A549 (cell line): ENCODE results near the gene MIXL1. TPM values are rescaled to one million over a fixed set of nuclear protein-coding genes. Genes with fewer than 3 reads are reported as not detected.

ENCODE experiments used
- ATAC-seq, 2 experiments: fragments of 200-7000 bp in 1 of 2; fragments of >200 bp in 1 of 2; cut with Nextera tagmentation in 1 of 2; cut with Tn5 transposase in 1 of 2; 3 replicates each; pipeline versions ENCODE4 v1.8.0 to v1.9.1; 2018 to 2020; ENCODE audit warnings: mild to moderate bottlenecking in 1 of 2, moderate library complexity in 1 of 2
- CTCF ChIA-PET: fragments of 300-600 bp; sonication (Branson Sonifier 250); formaldehyde crosslinking; extraction: SDS; loops from one replicate; lab custom pipeline; 2021; ENCODE audit warnings: antibody characterized with exemption, inconsistent platforms; lab: Yijun Ruan, JAX
- POLR2A ChIA-PET: fragments of 350-600 bp; formaldehyde crosslinking; extraction: SDS; loops from one replicate; lab custom pipeline; 2021; ENCODE audit warnings: antibody characterized with exemption, inconsistent platforms; lab: Yijun Ruan, JAX
- DNase-seq, 2 experiments: peaks; one replicate each; pipeline versions ENCODE4 v3.0.0 to v3.0.0-alpha.2; 2011 to 2016; ENCODE audit warnings: low read depth in 1 of 2, low spot score in 1 of 2
- FAIRE-seq: peaks from 2 replicates; lab custom pipeline; 2011; peaks lifted over from hg19 to GRCh38; lab: Jason Lieb, UNC
- H3K27ac ChIP-seq, 2 experiments: fragments of >200 bp; sonication (Bioruptor Twin); formaldehyde crosslinking; 3 replicates each; pipeline ENCODE4 v1.5.1; 2016 to 2017
- H3K4me1 ChIP-seq: fragments of >200 bp; sonication (Bioruptor Twin); formaldehyde crosslinking; 3 replicates; pipeline ENCODE4 v1.6.1; 2016
- H3K4me2 ChIP-seq: fragments of >200 bp; sonication (Bioruptor Twin); formaldehyde crosslinking; 3 replicates; pipeline ENCODE4 v1.6.1; 2016
- H3K4me3 ChIP-seq: fragments of >200 bp; sonication (Bioruptor Twin); formaldehyde crosslinking; 3 replicates; pipeline ENCODE4 v1.5.1; 2016
- H3K9me3 ChIP-seq: fragments of >200 bp; sonication (Bioruptor Twin); formaldehyde crosslinking; 3 replicates; pipeline ENCODE4 v1.6.1; 2016
- BHLHE40 ChIP-seq: IDR thresholded peaks from 2 replicates; pipeline ENCODE4 v1.6.1; 2012; ENCODE audit warnings: low read depth, low read length, inconsistent platforms
- CEBPB ChIP-seq, 2 experiments: fragments of >200 bp in 1 of 2; sonication (Bioruptor Twin) in 1 of 2; formaldehyde crosslinking in 1 of 2; IDR thresholded peaks; 2 replicates each; pipeline ENCODE4 v1.6.1; 2012 to 2016
- EHMT2 ChIP-seq: fragments of 200-600 bp; sonication (generic); IDR thresholded peaks from 2 replicates; pipeline ENCODE4 v1.6.1; 2016; ENCODE audit warnings: antibody characterized with exemption, low read depth, mild to moderate bottlenecking, moderate library complexity
- ESRRA ChIP-seq: fragments of 150-350 bp; IDR thresholded peaks from 2 replicates; pipeline ENCODE4 v1.6.1; 2014; ENCODE audit warnings: mild to moderate bottlenecking, low read length, borderline replicate concordance
- HDAC2 ChIP-seq: fragments of 200-600 bp; sonication (generic); IDR thresholded peaks from 2 replicates; pipeline ENCODE4 v1.6.1; 2016
- HOXA7 ChIP-seq: fragments of 250-450 bp; sonication (Bioruptor Pico); IDR thresholded peaks from 2 replicates; pipeline ENCODE4 v1.5.0; 2020; ENCODE audit warnings: mild to moderate bottlenecking, moderate library complexity
- JUNB ChIP-seq: fragments of >200 bp; sonication (Bioruptor Twin); formaldehyde crosslinking; IDR thresholded peaks from 2 replicates; pipeline ENCODE4 v1.6.1; 2016
- PHF8 ChIP-seq: fragments of 200-600 bp; sonication (generic); IDR thresholded peaks from 2 replicates; pipeline ENCODE4 v1.6.1; 2016; ENCODE audit warnings: low read depth, mild to moderate bottlenecking, antibody characterized with exemption, moderate library complexity, borderline replicate concordance
- POLR2A ChIP-seq: IDR thresholded peaks from 2 replicates; pipeline ENCODE4 v1.6.1; 2012; ENCODE audit warnings: mild to moderate bottlenecking, low read length
- RAD21 ChIP-seq, 2 experiments: fragments of >200 bp in 1 of 2; sonication (Bioruptor Twin) in 1 of 2; formaldehyde crosslinking in 1 of 2; IDR thresholded peaks in 1 of 2; conservative IDR thresholded peaks in 1 of 2; 2 replicates in 1 of 2; 3 replicates in 1 of 2; pipeline ENCODE4 v1.6.1; 2012 to 2018; ENCODE audit warnings: inconsistent platforms in 1 of 2
- RFX5 ChIP-seq: fragments of 450-650 bp; IDR thresholded peaks from 2 replicates; pipeline ENCODE4 v1.7.1; 2014; ENCODE audit warnings: antibody characterized with exemption, mild to moderate bottlenecking, moderate library complexity
- RNF2 ChIP-seq: fragments of 200-600 bp; sonication (generic); IDR thresholded peaks from 2 replicates; pipeline ENCODE4 v1.6.1; 2016; ENCODE audit warnings: low read depth, mild to moderate bottlenecking, antibody characterized with exemption, moderate library complexity, borderline replicate concordance
- SMC3 ChIP-seq: fragments of >200 bp; sonication (Bioruptor Twin); formaldehyde crosslinking; IDR thresholded peaks from 3 replicates; pipeline ENCODE4 v1.6.1; 2018; ENCODE audit warnings: inconsistent platforms
- TFCP2L1 ChIP-seq: fragments of 250-450 bp; sonication (Bioruptor Pico); IDR thresholded peaks from 2 replicates; pipeline ENCODE4 v1.5.0; 2021; ENCODE audit warnings: mild to moderate bottlenecking
- TP53 ChIP-seq: fragments of 250-450 bp; sonication (Bioruptor Pico); IDR thresholded peaks from 2 replicates; pipeline ENCODE4 v1.5.0; 2021; ENCODE audit warnings: mild to moderate bottlenecking, moderate library complexity
- ZC3H11A ChIP-seq: fragments of 450-650 bp; IDR thresholded peaks from 2 replicates; pipeline ENCODE4 v1.6.1; 2014; ENCODE audit warnings: antibody characterized with exemption, mild to moderate bottlenecking
- WGBS: methylation state at CpG from one replicate; pipeline ENCODE4 v1.1.6; 2017; ENCODE audit errors: missing lambda C conversion rate; 5-methylcytosine and 5-hydroxymethylcytosine counted together
- polyA plus RNA-seq, 4 experiments: library from polyadenylated mRNA; depleted of rRNA in 3 of 4; stranded (reverse); fragments of >200 nt; fragmentation: RNase III in 1 of 4; extraction: RNeasy Plus Mini Kit Qiagen cat#74134 plus additional on column Dnase treatment in 1 of 4; gene quantifications; 2 replicates in 3 of 4; 3 replicates in 1 of 4; pipeline ENCODE4 v1.2.3, GENCODE V29; 2011 to 2017
- TF ChIP-seq, protein P1 (sequence below): IDR thresholded peaks from 2 replicates; pipeline ENCODE4 v1.6.1; 2012
- TF ChIP-seq, protein P2 (sequence below): fragments of >200 bp; sonication (Bioruptor Twin); formaldehyde crosslinking; IDR thresholded peaks from 2 replicates; pipeline ENCODE4 v1.6.1; 2016
- TF ChIP-seq, protein P3 (sequence below): fragments of >200 bp; sonication (Bioruptor Twin); formaldehyde crosslinking; IDR thresholded peaks from 3 replicates; pipeline ENCODE4 v1.5.1; 2016
- TF ChIP-seq, protein P4 (sequence below): fragments of 450-650 bp; IDR thresholded peaks from 2 replicates; pipeline ENCODE4 v1.6.1; 2014; ENCODE audit warnings: antibody characterized with exemption

MIXL1 gene
- polyA plus RNA-seq, 2 of the 4 experiments (the other 2 are of a cell fraction), result 0.06 to 0.18 TPM

DNA sequence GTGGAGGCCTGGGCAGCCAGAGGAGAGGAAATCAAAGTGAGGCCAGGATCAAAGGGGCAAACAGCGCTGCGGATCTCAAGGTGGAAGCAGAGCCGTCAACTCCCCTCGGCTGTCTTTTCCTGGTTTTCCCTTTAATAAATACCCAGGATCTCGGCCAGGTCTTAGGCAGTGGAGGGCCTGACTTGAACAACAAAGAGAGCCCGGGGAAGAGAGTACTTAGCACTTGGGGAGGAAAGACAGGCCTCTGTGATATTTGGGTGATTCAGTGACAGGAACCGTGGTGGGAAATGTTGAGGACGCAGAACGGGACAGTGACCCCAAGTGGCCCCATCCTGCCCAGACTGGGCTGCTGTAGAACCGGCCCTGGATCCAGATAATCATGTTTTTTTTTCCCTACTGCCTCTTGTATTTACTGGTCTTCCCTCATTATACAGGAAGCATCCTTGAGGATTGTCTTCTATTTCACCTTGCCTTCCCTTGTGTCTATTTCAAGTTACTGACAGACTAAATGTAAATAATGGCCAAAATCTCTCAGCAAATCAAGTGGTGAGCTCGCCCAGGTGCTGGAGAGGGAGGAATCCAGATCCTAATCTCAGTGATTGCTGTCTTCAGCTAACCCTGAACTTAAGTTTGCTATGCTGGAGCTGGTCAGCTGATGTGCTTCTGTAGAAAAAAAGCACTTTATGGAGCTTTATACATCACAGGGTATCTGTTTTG lies 2.8 kb upstream of the MIXL1 start:
- H3K27ac ChIP-seq, result no peak overlapping the region
- TF ChIP-seq POLR2A (no peak), RAD21 (conservative IDR thresholded peaks at IDR 0.05 in 1 of 2, IDR thresholded peaks at IDR 0.05 in 1 of 2) (no peak), HOXA7 (CRISPR knock-in tag) (no peak), EHMT2 (no peak), BHLHE40 (no peak)
- TF ChIP-seq, protein P1, sequence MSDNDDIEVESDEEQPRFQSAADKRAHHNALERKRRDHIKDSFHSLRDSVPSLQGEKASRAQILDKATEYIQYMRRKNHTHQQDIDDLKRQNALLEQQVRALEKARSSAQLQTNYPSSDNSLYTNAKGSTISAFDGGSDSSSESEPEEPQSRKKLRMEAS, result no peak
- TF ChIP-seq, protein P2, sequence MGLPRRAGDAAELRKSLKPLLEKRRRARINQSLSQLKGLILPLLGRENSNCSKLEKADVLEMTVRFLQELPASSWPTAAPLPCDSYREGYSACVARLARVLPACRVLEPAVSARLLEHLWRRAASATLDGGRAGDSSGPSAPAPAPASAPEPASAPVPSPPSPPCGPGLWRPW, result no peak
- peak in 1 of 2 experiments; percentile 18; a peak in 1 of 6 replicates for ATAC-seq
- no peak for DNase-seq
- WGBS, result 78% methylated on average over 11 of the region's 11 CpGs
- H3K4me2 ChIP-seq, result no peak overlapping the region
- no peaks in the 10 kb centered on the region for H3K4me1 ChIP-seq
- ChIA-PET POLR2A (no interaction called here), CTCF (interaction anchor here (0.6 to 0.8 kb wide), 2 partner anchors 9 to 149 kb away, joined by 3 read pairs; no protein-coding TSS in a partner anchor)
- no peaks in the 10 kb centered on the region for H3K9me3 ChIP-seq
- no peak for FAIRE-seq
- no peak overlapping the region for H3K4me3 ChIP-seq

DNA sequence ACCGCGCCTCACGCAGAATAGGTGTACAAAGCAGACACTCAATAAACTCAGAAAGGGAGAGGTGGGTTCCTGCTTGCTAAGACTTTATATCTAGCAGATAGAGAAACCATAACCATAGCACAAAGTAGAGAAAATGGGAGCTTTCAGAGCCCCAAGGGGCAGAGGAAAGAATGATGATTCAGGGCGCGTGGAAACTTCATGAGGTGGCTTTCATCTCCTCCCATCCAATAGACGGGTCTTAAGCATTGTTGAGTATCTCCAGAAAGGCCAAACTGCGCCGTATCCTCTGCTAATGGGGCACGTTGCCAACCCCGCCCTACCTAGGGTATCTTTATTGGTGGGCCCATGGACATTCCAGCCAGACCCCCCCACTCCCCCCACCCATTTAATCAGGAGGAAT lies 778 bp upstream of the MIXL1 start:
- ATAC-seq (no peak), DNase-seq (no peak)
- POLR2A ChIA-PET, result no interaction called here
- H3K9me3 ChIP-seq, result no peaks in the 10 kb centered on the region
- no peak for TF ChIP-seq BHLHE40
- TF ChIP-seq PHF8, result no peak
- TF ChIP-seq CEBPB (IDR thresholded peaks at IDR 0.05), result no peak
- TF ChIP-seq, all 56 proteins: peak for 0
- no peak overlapping the region for H3K4me2 ChIP-seq
- CTCF ChIA-PET, result interaction anchor here (3.8 kb wide), 1 partner anchor 98 kb away, joined by 19 read pairs; no protein-coding TSS in a partner anchor
- H3K4me3 ChIP-seq, result no peak overlapping the region
- no peak for FAIRE-seq
- no peaks in the 10 kb centered on the region for H3K4me1 ChIP-seq
- 93% methylated on average over 10 of the region's 10 CpGs for WGBS
- no peak overlapping the region for H3K27ac ChIP-seq

DNA sequence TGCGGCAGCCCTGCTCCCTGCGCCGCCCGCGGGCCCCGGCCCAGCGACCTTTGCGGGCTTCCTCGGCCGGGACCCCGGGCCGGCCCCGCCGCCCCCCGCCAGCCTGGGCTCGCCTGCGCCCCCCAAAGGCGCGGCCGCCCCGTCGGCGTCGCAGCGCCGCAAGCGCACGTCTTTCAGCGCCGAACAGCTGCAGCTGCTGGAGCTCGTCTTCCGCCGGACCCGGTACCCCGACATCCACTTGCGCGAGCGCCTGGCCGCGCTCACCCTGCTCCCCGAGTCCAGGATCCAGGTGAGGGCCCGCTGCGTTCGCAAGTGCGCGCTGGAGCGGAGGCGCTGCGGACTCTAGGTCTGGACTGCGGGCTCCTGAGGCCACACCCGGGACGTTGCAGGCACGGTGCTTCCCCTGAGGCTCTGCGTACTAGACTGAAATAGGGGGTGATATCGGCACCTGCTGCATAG lies 351 bp downstream of the MIXL1 start:
- DNase-seq (peak in 1 of 2 experiments; percentile 15), FAIRE-seq (no peak), ATAC-seq (peak; percentile 75 to 78)
- 3% methylated on average over 5 of the region's 55 CpGs for WGBS
- Histone ChIP-seq H3K9me3 (no peaks in the 10 kb centered on the region), H3K27ac (peak overlapping the region; percentile 37 to 77; a peak in 5 of 6 replicates), H3K4me2 (peak overlapping the region; percentile 77), H3K4me1 (no peaks in the 10 kb centered on the region), H3K4me3 (peak overlapping the region; percentile 56)
- ChIA-PET CTCF (interaction anchor here (1.0 to 3.8 kb wide), 4 partner anchors 27 to 780 kb away, joined by 3 to 19 read pairs (median 6); partner anchors contain the start of gene LIN9), POLR2A (no interaction called here)
- TF ChIP-seq, protein P3, sequence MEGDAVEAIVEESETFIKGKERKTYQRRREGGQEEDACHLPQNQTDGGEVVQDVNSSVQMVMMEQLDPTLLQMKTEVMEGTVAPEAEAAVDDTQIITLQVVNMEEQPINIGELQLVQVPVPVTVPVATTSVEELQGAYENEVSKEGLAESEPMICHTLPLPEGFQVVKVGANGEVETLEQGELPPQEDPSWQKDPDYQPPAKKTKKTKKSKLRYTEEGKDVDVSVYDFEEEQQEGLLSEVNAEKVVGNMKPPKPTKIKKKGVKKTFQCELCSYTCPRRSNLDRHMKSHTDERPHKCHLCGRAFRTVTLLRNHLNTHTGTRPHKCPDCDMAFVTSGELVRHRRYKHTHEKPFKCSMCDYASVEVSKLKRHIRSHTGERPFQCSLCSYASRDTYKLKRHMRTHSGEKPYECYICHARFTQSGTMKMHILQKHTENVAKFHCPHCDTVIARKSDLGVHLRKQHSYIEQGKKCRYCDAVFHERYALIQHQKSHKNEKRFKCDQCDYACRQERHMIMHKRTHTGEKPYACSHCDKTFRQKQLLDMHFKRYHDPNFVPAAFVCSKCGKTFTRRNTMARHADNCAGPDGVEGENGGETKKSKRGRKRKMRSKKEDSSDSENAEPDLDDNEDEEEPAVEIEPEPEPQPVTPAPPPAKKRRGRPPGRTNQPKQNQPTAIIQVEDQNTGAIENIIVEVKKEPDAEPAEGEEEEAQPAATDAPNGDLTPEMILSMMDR, result peak; percentile 50
- TF ChIP-seq SMC3, result no peak

DNA sequence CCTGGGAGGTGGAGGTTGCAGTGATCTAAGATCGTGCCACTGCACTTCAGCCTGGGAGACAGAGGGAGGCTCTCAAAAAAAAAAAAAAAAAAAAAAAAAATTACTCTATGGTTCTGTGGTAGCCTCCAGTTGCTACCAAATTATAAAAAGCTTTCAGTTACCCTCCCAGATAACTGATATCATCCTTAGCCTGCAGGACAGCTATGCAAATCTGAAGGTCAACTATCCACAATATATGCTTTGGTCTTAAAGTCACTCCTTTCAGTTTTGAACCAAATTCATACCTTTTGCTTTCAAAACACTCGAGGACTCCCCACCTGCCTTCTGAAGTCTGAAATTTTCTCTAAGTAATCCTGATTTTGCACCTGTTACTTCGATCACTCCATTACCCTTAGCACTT lies 3.1 kb downstream of the MIXL1 start:
- ChIA-PET POLR2A (no interaction called here), CTCF (interaction anchor here (0.9 to 1.4 kb wide), 3 partner anchors 30 to 101 kb away, joined by 3 to 5 read pairs (median 3); partner anchors contain the start of gene LIN9)
- no peak for FAIRE-seq
- H3K4me1 ChIP-seq, result no peaks in the 10 kb centered on the region
- DNase-seq, result no peak
- ATAC-seq, result no peak
- no peaks in the 10 kb centered on the region for H3K9me3 ChIP-seq
- WGBS, result 84% methylated on average over 3 of the region's 3 CpGs
- H3K4me2 ChIP-seq, result no peak overlapping the region
- no peak overlapping the region for H3K4me3 ChIP-seq
- H3K27ac ChIP-seq, result no peak overlapping the region
- TF ChIP-seq ESRRA (no peak), JUNB (no peak), TFCP2L1 (CRISPR knock-in tag) (no peak), TP53 (no peak), RNF2 (no peak), RFX5 (no peak), ZC3H11A (no peak), BHLHE40 (no peak), RAD21 (conservative IDR thresholded peaks at IDR 0.05 in 1 of 2, IDR thresholded peaks at IDR 0.05 in 1 of 2) (no peak), HDAC2 (no peak)
- TF ChIP-seq, protein P1, result no peak
- TF ChIP-seq, protein P2, result no peak
- TF ChIP-seq, protein P3, result no peak
- TF ChIP-seq, protein P4, sequence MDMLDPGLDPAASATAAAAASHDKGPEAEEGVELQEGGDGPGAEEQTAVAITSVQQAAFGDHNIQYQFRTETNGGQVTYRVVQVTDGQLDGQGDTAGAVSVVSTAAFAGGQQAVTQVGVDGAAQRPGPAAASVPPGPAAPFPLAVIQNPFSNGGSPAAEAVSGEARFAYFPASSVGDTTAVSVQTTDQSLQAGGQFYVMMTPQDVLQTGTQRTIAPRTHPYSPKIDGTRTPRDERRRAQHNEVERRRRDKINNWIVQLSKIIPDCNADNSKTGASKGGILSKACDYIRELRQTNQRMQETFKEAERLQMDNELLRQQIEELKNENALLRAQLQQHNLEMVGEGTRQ, result no peak
